ENCODE results near the gene SPRYD4. TPM values are rescaled to one million over a fixed set of nuclear protein-coding genes. Genes with fewer than 3 reads are reported as not detected.

Gene SPRYD4
- total and polyA plus RNA-seq, 2 of the 4 experiments (the other 2 are of a cell fraction), result 1.7 to 1.8 TPM

DNA sequence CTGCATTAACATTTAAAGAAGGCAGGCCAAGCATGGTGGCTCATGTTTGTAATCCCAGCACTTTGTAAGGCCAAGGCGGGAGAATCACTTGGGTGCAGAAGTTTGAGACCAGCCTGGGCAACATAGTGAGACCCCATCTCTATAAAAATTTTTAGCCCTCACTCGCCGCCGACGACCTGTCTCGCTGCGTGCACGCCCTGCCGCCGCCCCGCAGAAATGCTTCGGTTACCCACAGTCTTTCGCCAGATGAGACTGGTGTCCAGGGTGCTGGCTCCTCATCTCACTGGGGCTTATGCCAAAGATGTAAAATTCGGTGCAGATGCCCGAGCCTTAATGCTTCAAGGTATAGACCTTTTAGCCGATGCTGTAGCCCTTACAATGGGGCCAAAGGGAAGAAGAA, 42.4 kb downstream of the SPRYD4 start:
- H3K9me1 ChIP-seq (ENCODE audit: insufficient read depth, low read length), result no peaks in the 10 kb centered on the region
- H3K27ac ChIP-seq (ENCODE audit: insufficient read depth, low read length), result no peak overlapping the region
- DNase-seq (no peak), ATAC-seq (ENCODE audit: low read depth) (no peak)
- no peak overlapping the region for H4K5ac ChIP-seq (ENCODE audit: low read depth, low read length)
- no peak overlapping the region for H2AK5ac ChIP-seq (ENCODE audit: low read depth, low read length)
- no peak overlapping the region for H2BK120ac ChIP-seq (ENCODE audit: low read depth, low read length)
- no peak overlapping the region for H2BK5ac ChIP-seq (ENCODE audit: low read depth, low read length, poor library complexity, severe bottlenecking)
- H2BK20ac ChIP-seq (ENCODE audit: low read depth, low read length), result no peak overlapping the region
- H3K56ac ChIP-seq (ENCODE audit: extremely low read depth, insufficient read depth, low read length), result no peak overlapping the region
- no TSS peak for BruUV-seq (replicated peaks)
- no peak overlapping the region for H3K23ac ChIP-seq (ENCODE audit: low read depth, low read length)
- H3K4me1 ChIP-seq (ENCODE audit: control insufficient read depth, insufficient read depth, low read length), result no peaks in the 10 kb centered on the region
- no peaks in the 10 kb centered on the region for H3K36me3 ChIP-seq (ENCODE audit: control insufficient read depth, insufficient read depth, low read length)
- dilution Hi-C loops (cut with HindIII; ENCODE audit: low sequenced_read_pairs, unreplicated experiment) (no loop called here), intact Hi-C loops (cut with micrococcal nuclease) (no loop called here), in situ Hi-C loops (cut with MboI; ENCODE audit: low sequenced_read_pairs) (loop anchor here (25.0 kb wide), 1 partner anchor 477 kb away; a partner anchor contains a TSS)
- H3K9ac ChIP-seq (ENCODE audit: low read depth, low read length), result no peak overlapping the region
- POLR2A ChIA-PET (ENCODE audit: unreplicated experiment), result no interaction called here
- H3K4me2 ChIP-seq (ENCODE audit: low read depth, low read length), result no peak overlapping the region
- no peaks in the 10 kb centered on the region for H4K20me1 ChIP-seq (ENCODE audit: insufficient read depth, low read length)
- 87% methylated on average over 15 of the region's 16 CpGs; no CpG with 5 or more reads in 1 of the 2 experiments for WGBS, 2 experiments (ENCODE audit: extremely low coverage in 2 of 2, insufficient read length in 1 of 2)
- no peak overlapping the region for H2AFZ ChIP-seq (replicated peaks; ENCODE audit: low read length, poor library complexity)
- no peak overlapping the region for H2AK9ac ChIP-seq (replicated peaks; ENCODE audit: low read depth, low read length, poor library complexity)
- no peaks in the 10 kb centered on the region for H3K79me1 ChIP-seq (ENCODE audit: low read depth in 1 of 2, low read length in 2 of 2)
- CTCF ChIA-PET, result no interaction called here
- no peak for TF ChIP-seq POLR2A (IDR thresholded peaks at IDR 0.05; ENCODE audit: low read depth, low read length)
- TF ChIP-seq, protein P1, sequence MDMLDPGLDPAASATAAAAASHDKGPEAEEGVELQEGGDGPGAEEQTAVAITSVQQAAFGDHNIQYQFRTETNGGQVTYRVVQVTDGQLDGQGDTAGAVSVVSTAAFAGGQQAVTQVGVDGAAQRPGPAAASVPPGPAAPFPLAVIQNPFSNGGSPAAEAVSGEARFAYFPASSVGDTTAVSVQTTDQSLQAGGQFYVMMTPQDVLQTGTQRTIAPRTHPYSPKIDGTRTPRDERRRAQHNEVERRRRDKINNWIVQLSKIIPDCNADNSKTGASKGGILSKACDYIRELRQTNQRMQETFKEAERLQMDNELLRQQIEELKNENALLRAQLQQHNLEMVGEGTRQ (IDR thresholded peaks at IDR 0.05; ENCODE audit: low read depth, low read length), result no peak
- no peak for TF ChIP-seq CEBPB (IDR thresholded peaks at IDR 0.05; ENCODE audit: low read depth, low read length)
- TF ChIP-seq, protein P2, sequence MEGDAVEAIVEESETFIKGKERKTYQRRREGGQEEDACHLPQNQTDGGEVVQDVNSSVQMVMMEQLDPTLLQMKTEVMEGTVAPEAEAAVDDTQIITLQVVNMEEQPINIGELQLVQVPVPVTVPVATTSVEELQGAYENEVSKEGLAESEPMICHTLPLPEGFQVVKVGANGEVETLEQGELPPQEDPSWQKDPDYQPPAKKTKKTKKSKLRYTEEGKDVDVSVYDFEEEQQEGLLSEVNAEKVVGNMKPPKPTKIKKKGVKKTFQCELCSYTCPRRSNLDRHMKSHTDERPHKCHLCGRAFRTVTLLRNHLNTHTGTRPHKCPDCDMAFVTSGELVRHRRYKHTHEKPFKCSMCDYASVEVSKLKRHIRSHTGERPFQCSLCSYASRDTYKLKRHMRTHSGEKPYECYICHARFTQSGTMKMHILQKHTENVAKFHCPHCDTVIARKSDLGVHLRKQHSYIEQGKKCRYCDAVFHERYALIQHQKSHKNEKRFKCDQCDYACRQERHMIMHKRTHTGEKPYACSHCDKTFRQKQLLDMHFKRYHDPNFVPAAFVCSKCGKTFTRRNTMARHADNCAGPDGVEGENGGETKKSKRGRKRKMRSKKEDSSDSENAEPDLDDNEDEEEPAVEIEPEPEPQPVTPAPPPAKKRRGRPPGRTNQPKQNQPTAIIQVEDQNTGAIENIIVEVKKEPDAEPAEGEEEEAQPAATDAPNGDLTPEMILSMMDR (conservative IDR thresholded peaks at IDR 0.05; ENCODE audit: low read depth, low read length), result no peak
- TF ChIP-seq, protein P3, sequence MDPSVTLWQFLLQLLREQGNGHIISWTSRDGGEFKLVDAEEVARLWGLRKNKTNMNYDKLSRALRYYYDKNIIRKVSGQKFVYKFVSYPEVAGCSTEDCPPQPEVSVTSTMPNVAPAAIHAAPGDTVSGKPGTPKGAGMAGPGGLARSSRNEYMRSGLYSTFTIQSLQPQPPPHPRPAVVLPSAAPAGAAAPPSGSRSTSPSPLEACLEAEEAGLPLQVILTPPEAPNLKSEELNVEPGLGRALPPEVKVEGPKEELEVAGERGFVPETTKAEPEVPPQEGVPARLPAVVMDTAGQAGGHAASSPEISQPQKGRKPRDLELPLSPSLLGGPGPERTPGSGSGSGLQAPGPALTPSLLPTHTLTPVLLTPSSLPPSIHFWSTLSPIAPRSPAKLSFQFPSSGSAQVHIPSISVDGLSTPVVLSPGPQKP (IDR thresholded peaks at IDR 0.05; ENCODE audit: borderline replicate concordance, low read depth, low read length), result no peak
- no peak for TF ChIP-seq MAFK (IDR thresholded peaks at IDR 0.05; ENCODE audit: low read depth, low read length)
- no peak for TF ChIP-seq CHD1 (IDR thresholded peaks at IDR 0.05; ENCODE audit: low read depth, low read length)
- no peak overlapping the region for H3K4me3 ChIP-seq (ENCODE audit: insufficient read depth, low read depth, low read length)
- H2BK15ac ChIP-seq (ENCODE audit: low read depth, low read length), result no peak overlapping the region
- no peak overlapping the region for H4K91ac ChIP-seq (ENCODE audit: insufficient read depth, low read depth, low read length)
- no peaks in the 10 kb centered on the region; the same call in 1 of the 2 replicates for H3K27me3 ChIP-seq (ENCODE audit: control insufficient read depth, insufficient read depth, low read length)
- H3K4ac ChIP-seq (ENCODE audit: low read depth, low read length), result no peak overlapping the region
- no peaks in the 10 kb centered on the region for H3K9me3 ChIP-seq (ENCODE audit: control insufficient read depth, insufficient read depth, low read length)
- H3K14ac ChIP-seq (replicated peaks; ENCODE audit: low read depth, low read length), result no peak overlapping the region
- no peak overlapping the region for H3K18ac ChIP-seq (ENCODE audit: low read depth, low read length)
- no peak overlapping the region for H4K8ac ChIP-seq (ENCODE audit: low read depth in 2 of 2, low read length in 2 of 2)
